Posterior vena cava (tissue), 2 donors: ENCODE results near the gene KRTAP29-1. TPM values are rescaled to one million over a fixed set of nuclear protein-coding genes. Genes with fewer than 3 reads are reported as not detected.
"Not testable (repeated sequence)": the region's sequence is repeated elsewhere in the genome, so short reads cannot be mapped to it uniquely, and the experiment has no call there.

ENCODE experiments used
- DNase-seq: peaks from one replicate; pipeline ENCODE4 v3.0.0-alpha.2; 2020; ENCODE audit warnings: low spot score
- intact Hi-C, 2 donors: fragments of 100-400 bp; cut with DNase I; formaldehyde crosslinking; loops; one replicate each; pipeline versions ENCODE4 v1.14.1 to v1.14.2; 2022 to 2023
- long read RNA-seq, 2 donors: library from polyadenylated mRNA; unstranded; transcript quantifications; one replicate each; pipeline ENCODE4 v2.0.0, GENCODE V29; 2020 to 2021
- total RNA-seq, 2 donors: library from RNA; stranded (reverse); fragmentation: NEBNext Ultra II Directional; extraction: Animal tissue kit (Norgen Biotek cat#: 25700); gene quantifications; one replicate each; pipeline ENCODE4 v1.2.1, GENCODE V29; 2021
- donor health status: DM: yes; HTN: yes; CAD: no.
- donor health status: DM: yes; HTN: yes; CAD: no.

KRTAP29-1 gene, protein sequence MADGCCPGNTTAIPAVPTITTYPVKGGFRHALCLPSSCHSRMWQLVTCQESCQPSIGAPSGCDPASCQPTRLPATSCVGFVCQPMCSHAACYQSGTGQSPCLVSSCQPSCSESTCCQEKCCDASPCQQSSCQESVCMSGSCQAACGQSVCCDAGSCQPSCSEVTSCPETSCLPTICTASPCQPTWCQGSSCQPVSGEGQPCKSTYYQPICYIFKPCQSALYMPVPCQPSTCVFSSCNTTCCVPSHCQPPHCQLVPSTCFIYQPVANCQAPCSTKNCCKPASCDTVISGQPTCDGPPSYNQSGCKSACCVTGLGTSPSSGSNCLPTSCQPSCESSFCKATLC
- total RNA-seq: not detected
- long read RNA-seq, donor 1: 0 reads
- long read RNA-seq, donor 2: 0 reads

DNA sequence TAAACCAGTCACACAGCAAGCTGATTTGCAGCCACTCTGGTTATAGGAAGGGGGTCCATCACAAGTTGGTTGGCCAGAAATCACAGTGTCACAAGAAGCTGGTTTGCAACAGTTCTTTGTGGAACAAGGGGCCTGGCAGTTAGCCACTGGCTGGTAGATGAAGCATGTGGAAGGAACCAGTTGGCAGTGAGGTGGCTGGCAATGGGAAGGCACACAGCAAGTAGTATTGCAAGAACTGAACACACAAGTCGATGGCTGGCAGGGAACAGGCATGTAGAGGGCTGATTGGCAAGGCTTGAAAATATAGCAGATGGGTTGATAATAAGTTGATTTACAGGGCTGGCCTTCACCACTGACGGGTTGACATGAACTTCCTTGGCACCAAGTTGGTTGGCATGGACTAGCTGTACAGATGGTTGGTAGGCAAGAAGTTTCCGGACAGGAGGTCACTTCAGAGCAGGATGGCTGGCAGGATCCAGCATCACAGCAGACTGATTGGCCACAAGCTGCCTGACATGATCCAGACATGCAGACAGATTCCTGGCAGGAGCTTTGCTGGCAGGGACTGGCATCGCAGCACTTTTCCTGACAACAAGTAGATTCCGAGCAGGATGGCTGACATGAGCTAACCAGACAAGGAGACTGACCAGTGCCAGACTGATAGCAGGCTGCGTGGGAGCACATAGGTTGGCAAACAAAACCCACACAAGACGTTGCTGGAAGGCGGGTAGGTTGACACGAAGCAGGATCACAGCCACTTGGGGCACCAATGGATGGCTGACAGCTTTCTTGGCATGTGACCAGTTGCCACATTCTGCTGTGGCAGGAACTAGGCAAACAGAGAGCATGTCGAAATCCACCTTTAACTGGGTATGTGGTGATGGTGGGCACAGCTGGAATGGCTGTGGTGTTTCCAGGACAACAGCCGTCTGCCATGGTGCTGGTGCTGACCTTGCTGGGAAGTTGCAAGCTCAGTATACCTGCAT is at the start of gene KRTAP29-1:
Gene KRTAP29-1, minus strand, starts transcription at position 936 of the 986 bp plus-strand sequence. Its CDS starts 0 bp downstream, at position 936.
- DNase-seq: no peak

DNA sequence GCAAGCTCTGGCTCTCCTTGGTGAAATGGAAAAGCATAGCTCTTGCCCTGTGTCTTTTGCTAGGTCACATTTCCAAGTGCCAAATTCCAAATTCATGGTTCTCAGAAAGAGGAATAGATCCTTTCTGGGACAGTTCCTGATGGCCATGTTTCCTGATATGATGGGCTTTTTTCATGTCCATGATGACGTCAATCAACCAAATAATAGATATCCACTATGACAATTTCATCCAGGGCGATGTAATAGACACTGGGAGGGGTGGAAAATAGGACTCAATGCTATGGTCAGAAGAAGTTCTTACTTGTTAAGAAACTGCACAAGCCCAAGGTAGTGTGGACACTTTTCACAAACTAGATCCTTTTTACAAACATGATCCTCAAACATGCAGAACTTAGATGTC is 48.5 kb upstream of the KRTAP29-1 start:
- intact Hi-C loops: no loop called here
- DNase-seq: no peak

More for the DNA sequence above, at the start of gene KRTAP29-1:
- intact Hi-C loops: no loop called here

DNA sequence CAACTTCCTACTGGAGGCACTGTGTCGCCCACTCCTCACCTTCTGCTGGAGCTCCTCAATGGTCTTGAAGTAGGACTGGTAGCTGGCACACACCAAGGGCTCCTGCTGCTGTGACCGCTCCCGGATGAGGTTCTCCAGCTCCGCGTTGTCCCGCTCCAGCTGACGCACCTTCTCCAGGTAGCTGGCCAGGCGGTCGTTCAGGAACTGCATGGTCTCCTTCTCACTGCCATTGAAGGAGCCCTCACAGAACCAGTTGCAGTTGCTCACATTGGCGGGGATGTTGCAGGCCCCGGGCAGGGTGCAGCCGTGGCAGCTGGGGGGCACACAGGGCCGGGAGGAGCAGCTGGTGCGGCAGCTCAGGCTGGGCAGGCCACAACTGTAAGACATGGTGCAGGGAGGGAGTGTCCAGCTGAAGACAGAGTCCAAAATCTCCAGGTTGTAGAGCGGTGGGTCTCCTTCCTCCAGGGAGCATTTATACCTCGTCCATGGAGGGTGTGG is 47.8 kb upstream of the KRTAP29-1 start, which contains the start of gene KRT33A:
Gene KRT33A, minus strand, starts transcription at position 448 of the 498 bp plus-strand sequence. Its CDS starts 61 bp downstream, at position 387.
- intact Hi-C loops: not testable (repeated sequence)

DNA sequence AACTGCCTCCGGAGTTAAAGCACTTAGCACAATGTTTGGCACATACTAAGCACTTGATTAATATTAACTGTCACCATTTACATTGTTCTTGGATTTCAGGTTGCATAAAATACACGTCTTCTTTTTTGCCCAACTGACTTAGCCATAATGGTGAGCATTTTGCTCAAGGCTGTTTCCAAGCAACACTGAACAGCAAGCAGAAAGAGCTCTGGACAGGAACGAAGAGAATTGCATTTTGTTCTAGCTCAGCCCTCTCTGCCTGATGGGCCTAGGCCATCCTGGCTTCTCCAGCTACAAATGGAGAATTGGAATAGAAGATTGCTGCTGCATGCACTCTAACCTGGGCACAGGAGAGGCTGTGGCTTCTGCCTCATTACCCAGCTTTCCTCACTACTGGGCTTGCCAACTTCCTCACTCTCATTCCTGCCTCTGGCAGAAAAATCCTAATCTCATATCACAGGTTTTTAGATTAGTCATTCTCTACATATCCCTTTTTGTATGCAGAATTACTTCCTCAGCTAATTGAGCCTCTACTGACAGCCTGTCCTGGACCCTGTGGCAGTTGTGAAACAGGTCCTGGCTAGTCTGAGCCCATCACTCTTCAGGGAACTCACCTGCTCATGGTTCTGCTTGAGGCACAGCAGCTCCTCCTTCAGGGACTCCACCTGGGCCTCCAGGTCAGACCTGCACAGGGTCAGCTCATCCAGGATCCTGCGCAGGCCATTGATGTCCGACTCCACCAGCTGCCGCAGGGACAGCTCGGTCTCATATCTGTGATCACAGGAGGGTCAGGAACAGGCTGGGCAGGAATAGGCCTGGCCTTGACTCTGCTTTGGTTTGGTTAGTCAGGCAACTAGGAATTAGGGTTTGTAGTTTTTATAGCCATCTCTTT is 45.5 kb upstream of the KRTAP29-1 start:
- DNase-seq: no peak
- intact Hi-C loops: no loop called here

More for the DNA sequence above, 47.8 kb upstream of the KRTAP29-1 start, which contains the start of gene KRT33A:
- DNase-seq: not testable (repeated sequence)

DNA sequence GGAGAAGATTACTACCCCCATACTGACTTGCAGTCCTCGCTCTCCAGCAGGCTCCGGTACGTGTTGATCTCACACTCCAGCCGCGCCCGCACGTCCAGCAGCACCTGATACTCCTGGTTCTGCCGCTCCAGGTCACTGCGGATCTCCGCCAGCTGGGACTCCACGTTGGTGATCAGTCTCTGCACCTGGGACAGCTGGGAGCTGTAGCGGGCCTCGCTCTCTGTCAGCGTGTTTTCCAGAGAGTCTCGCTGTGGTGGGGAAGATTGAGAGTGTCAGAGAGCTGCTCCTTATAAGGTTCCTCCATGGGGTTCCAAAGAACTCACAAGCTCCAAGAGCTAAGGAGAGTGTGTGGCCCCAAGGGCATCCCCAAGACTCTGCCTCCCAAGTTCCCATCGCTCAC is 43.8 kb upstream of the KRTAP29-1 start:
- DNase-seq, intact Hi-C loops: not testable (repeated sequence)

DNA sequence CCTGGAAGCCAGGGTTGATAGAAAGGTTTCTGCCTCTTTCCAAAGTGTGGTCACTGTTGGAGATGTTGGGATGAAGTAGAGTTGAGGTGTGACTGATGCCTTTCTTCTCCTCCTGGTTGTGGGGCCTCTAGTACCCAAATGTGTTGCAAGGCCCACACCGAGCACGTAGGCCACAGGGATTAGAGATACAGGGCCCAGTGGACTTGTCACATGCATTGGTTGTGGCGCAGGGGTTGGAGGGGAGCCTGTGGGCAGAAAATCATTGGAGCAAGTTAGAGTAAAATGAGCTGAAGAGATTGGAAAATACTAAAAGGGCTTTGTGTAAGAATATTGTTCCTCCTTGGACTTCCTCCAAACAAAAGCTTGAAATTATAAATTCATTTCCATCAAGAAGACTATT is 43.3 kb upstream of the KRTAP29-1 start:
- no peak for DNase-seq
- intact Hi-C loops: no loop called here

DNA sequence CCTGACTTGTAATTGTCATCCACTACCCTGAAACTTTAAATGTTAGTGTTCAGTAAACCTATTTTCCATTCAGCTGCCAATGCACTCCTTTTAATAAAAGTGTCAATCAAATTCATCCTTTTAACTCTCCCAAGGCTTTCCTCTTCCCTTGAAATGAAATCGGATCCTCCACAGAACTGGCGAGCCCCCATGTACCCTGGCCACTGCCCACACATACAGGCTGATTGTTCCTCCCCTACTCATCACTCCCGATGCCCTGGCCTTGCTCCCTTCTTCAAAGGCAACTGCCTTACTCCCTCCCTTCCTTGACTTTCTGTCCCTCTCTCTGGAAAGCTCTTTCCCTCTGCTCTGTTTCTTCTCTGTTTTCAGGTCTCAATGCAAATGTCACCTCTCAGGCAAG is 40.4 kb upstream of the KRTAP29-1 start:
- intact Hi-C loops: no loop called here
- no peak for DNase-seq

DNA sequence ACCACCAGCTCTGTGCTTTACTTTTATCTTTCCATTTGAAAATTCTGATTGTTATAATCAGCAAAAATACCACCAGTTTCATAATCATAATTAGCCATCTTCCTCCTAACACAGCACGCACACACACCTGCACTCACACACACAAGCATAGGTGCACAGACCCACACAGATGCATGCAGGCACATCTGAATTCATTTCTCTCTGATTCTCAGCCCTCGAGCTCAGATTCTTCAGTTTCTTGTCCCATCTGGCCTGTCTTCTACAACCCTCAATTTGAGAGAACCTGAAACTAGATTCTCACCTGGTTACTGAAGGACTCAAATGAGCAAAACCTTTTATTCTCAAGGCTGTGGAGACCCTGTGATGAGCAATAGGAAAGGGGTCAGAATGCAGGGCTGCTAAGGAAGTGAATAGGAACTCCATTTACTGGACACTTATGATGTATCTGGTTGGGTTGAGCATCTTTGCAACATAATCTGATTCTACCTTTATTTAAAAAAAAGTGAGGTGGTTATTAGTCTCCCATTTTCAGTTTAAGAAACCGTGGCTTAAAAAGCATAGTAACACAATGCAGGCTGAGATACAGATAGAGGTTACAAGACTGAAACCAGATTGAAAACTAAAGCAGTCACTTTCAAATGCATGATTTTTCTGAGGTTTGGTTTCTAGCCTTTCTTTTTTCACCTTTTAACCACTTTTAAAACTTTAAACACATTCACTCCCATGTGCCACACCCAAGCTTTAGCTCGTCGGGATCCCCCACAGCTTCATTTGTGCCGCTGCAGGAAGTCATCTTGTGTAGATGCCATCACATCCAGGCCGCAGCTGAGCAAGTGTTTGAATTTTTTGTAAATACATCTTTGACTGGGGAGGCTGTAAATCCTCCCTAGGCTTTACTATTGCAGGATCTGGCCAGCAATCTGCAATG is 38.5 kb upstream of the KRTAP29-1 start:
- intact Hi-C loops: no loop called here
- DNase-seq: no peak

DNA sequence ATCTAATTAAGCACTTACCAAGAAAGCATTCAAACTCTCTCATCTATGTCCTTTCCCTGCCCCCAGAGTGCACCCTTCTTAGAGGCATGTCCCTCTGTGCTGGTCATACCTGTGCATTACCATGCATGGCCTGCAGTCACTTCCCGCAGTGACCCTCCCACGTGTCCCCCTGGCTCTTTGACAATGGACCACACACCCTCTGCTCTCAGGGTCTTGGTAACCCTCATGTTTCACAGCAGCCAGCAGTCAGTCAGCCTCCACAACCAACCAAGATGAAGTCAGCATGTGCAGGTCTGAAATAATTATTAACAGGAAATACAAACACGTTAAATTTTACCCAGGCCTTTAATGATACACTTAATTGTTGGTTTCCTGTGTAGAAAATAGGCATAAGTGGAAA is 37.8 kb upstream of the KRTAP29-1 start:
- no peak for DNase-seq
- intact Hi-C loops: no loop called here

DNA sequence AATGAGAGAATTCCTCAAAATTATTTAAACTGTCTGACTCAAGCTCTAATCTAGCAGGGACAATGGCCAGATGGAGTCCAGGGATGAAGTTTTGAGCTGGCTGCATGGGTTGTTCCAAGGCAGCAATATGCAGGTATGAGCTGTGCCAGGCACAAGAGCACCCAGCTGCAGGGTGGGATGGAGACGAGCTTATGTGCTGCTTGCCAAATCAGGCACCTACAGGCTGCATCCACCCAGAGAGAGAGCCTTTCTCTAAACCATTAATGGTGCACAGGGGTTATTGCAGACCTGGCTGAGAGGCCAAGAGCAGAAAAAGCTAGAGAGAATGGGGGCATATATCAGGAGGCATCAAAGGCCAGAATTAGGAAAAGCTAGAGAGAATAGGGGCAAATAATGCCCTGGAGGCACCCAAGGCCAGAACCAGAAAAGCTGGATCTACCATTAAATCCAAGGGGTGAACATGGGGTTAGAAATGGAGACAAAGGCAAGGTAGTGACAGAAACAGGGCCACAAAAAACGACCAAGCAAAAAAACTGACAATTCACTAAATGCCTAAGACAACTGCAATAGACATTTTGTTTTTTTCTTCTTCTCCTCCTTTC is 37.0 kb upstream of the KRTAP29-1 start:
- intact Hi-C loops: no loop called here
- DNase-seq: no peak

DNA sequence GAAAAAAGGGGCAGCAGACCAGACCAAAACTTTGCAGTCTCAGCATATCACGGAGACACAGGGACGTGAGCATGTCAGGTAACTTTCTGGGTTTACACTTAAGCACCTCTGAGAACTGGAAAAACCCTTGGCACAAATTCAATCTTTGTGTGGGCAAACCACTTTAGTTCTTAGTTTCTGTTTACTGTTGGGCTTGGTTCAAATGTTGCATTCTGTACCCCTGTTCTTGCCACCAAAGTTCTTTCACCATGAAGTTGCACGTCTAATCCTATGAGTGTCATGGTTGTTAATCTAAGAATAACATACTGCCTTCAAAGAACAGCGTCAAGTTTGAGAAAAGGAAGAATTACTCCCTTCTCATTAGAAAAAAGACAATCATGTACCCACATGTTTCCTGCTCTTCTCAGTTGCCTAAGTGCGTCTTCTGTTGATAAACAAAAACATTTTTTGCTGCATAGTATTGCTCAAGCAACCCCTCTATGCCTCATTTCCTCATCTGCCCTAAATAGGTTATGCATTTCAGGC is 36.4 kb upstream of the KRTAP29-1 start:
- no peak for DNase-seq
- intact Hi-C loops: no loop called here

DNA sequence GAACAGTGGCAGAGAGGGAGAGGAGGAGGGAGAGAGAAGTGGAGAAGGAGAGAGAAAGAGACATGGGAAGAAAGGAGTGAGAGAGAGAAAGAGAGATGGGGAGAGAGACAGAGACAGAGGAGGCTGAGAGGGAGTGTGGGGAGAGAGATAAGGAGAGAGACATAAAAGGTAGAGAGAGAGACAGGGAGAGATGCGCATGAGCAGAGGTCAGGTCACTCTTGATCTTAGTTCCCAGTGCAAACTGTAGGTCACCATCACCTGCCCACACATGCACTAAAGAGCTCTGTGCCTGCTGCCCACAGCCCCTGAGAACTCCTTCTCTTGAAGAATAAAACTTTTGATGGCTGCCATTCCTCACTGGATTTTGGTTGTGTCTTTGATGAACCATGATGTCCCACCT is 33.1 kb upstream of the KRTAP29-1 start:
- intact Hi-C loops: no loop called here
- DNase-seq: no peak

DNA sequence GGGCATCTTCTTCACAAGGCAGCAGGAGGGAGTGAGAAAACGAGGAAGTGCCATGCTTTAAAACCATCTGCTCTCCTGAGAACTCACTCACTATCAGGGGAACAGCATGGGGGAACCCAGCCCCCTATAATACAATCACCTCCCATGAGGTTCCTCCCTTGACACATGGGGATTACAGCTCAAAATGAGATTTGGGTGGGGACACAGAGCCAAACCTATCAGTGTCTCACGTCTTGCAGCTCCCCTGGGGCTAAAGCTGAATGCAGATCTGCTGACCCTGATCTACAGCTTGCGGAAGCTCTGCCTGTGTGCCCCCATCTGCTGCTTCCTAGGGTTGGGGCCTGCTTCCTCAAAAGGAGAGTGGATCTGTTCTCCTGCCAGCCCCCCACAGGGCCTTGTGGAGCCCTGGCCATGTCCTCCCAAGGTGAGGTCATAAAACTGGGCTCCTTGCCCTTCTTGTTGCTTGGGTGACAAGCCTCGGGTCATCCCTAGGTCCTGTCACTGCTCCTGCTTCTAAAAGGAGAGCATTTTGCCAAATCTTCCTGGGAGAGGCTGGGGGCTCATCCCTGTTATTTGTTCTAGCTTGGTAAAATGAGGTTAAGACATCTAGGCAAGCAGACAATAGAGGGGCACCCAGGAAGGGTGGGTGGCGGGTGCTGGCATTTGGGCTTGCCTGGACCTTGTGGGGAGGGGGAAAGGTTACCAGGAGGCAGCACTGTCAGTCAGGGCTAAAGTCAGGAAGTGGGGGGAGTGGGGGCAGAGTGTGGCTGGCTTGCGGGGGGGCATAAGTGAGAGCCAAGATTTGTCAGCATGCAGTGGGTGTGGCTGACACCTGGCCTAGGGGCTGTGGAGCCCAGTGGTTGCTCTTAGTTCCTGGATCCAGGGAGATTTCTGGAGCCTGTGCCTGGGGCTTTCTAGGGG is 32.0 kb upstream of the KRTAP29-1 start:
- no peak for DNase-seq
- intact Hi-C loops: no loop called here

DNA sequence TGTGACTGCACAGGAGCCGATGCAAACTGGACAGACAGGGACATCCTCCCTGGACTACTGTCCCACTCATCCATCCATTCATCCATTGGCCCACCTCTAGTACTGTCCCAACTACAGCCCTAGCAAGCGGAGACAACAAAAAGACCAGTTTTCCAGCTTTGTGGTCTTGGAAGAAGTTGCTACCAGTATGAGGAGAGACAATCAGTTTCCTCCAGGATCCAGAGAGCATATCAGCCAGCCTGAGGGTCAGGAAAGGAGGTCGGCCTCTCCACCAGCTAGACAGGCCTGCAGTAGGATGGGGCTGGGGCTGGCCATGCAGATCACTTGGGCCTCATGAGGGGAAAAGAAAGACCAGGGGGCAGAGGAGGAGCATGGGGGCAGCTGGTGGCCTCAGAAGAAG is 31.2 kb upstream of the KRTAP29-1 start:
- intact Hi-C loops: no loop called here
- no peak for DNase-seq

DNA sequence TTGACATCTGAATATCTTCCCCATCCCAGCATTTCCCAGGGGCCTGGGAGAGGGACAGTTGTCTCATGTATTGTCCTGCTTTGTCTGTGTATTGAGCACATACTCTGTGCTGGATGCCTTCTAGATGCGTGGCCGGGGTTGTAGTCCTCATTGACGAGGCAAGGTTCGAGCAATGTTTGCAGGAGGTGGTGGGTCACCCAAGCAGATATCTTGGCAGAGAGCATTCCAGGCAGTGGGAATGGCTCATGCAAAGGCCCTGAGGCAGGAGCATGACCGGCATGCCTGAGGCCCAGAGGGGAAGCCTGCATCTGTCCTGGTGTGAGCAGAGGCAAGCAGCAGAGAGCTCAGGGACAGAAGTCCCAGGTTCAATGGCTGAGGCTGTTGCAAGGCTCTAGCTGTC is 30.4 kb upstream of the KRTAP29-1 start:
- intact Hi-C loops: no loop called here
- no peak for DNase-seq

DNA sequence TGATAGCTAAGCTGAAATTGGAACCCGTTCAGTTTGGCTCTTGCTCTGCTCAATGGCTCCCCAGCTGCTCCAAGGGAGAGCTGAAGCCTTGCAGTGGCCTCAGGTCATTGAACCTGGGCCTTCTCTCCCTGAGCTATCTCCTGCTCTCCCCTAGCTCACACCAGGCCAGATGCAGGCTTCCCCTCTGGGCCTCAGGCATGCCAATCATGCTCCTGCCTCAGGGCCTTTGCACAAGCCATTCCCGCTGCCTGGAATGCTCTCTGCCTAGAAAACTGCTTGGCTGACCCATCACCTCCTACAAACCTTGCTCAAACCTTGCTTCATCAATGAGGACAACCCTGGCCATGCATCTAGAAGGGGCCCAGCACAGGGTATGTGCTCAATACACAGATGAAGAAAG is 29.6 kb upstream of the KRTAP29-1 start:
- DNase-seq: no peak
- intact Hi-C loops: no loop called here
